Stimulated activated CD8-positive, alpha-beta memory T cell treated with anti-CD3 and anti-CD28 coated beads, Interleukin-7, amount 100 ng/mL, for 1 hour (primary cell): ENCODE data around the gene CCND2.
A peak's percentile ranks its signal among the peaks of the same experiment; 100 is the strongest.

Experiments
- DNase-seq, 2 donors: peaks; one replicate each; pipeline ENCODE4 v3.0.0-alpha.2; 2020; ENCODE audit warnings: low read depth in 2 of 2

Gene CCND2

GRCh38 chr12:4256043-4256826 lies 17.3 kb upstream of the CCND2 start:
- DNase-seq = no peak

DNA sequence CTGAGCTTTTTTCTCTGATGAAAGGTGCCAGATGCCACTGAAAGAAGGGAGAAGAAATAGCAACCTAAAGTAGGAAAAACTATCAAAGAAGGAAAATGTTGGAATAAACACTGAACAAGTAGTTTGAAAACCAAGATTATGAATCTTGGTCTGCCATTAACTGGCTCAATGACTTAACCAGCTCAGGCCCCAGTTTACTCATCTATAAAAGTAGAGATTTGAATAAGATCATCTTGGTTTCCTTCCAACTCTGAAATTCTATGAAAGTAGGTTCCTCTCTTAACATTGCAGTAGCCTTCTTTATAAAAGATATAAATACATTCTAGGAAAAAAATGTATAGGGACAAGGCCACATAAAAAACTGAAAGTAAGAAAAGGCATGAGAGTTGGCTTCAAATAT lies 16.1 kb upstream of the CCND2 start:
- no peak for DNase-seq

DNA sequence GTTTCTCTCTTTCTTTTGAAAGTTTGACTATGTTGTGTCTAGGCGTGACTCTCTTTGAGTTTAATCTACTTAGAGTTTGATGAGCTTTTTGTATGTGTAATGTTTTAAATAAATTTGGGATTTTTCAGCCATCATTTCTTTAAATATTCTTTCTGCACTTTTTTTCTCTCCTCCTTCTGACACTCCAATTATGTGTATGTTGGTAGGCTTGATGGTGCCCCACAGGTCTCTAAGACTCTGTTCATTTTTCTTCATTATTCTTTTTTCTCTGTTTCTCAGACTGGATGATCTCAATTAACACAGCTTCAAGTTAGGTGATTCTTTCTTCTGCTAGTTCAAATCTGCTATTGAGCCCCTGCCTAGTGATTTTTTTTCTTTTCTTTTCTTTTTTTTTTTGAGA lies 14.5 kb upstream of the CCND2 start:
- DNase-seq = no peak

GRCh38 chr12:4261655-4262054 lies 11.9 kb upstream of the CCND2 start:
- DNase-seq = no peak

DNA sequence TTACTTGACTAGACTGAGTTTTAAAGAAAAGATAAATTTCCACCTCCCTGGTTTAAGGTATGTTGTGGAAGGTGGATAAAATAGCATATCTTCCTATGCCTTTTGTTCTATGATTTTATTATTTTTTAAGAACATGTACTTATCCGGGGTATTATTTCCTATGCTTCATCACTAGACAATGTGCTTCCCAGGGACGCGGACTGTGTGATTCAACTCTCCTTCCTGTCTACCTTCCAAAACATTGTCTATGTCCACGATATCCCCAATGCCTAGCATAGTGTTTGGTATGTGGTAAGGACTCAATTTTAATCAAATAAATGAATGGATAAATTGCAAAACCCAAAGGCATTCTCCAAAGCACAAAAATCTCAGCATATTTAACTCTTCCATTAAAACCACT lies 8.3 kb upstream of the CCND2 start:
- no peak for DNase-seq

DNA sequence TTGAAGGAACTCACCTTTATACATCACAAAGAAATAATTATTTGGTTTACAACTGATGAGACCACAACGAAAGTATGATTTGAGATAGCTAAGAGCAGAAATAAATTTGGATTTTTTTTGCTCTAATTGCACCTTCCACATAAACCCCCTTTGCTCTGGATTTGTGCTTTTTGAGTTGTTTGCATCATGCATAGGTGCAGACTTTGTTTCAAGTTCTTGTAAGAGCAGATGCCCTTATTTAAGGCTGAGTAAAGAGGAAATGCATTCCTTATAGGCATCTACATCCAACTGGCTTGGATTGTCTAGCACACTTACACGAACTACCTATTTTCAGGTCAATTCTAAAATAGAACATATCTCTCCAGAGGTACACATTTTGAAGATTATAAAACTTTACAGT lies 6.6 kb upstream of the CCND2 start:
- no peak for DNase-seq

DNA sequence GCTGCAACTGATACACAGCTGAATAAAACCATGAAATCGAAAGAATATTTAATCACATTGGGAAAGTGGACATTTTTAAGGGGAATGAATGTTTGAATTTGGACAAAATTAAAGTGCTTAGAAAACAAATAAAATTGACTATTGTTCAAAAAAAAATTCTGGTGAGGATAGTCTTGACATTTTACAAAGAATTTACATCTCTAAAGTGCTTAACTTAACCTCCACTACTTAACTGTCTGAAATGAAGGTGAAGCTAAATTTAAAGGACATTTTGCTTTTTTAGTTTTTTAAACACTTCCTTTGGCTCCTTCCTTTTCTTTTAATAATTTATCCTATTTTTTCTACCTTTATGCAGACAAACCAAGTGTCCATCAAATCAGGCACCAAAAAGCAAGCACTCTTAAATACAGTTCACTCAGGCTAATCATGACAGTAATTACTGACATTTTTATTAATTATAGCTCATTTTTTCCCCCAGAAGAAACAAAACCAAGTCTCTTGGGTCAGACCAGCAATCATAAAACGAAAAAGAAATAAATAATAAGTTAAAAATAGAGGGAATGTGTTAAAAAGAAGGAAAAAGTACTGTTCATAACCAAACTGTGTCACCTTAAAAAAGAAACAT lies 5.7 kb upstream of the CCND2 start:
- DNase-seq = no peak

- no peak for DNase-seq
Observed at GRCh38 chr12:4268329-4269181, 5.0 kb upstream of the CCND2 start.

GRCh38 chr12:4269279-4269991 lies 4.1 kb upstream of the CCND2 start:
- peak; percentile 89 to 90 for DNase-seq

- DNase-seq = no peak
Observed at GRCh38 chr12:4270016-4270830, 3.3 kb upstream of the CCND2 start.

- DNase-seq = no peak
Observed at GRCh38 chr12:4270831-4271716, 2.5 kb upstream of the CCND2 start.

DNA sequence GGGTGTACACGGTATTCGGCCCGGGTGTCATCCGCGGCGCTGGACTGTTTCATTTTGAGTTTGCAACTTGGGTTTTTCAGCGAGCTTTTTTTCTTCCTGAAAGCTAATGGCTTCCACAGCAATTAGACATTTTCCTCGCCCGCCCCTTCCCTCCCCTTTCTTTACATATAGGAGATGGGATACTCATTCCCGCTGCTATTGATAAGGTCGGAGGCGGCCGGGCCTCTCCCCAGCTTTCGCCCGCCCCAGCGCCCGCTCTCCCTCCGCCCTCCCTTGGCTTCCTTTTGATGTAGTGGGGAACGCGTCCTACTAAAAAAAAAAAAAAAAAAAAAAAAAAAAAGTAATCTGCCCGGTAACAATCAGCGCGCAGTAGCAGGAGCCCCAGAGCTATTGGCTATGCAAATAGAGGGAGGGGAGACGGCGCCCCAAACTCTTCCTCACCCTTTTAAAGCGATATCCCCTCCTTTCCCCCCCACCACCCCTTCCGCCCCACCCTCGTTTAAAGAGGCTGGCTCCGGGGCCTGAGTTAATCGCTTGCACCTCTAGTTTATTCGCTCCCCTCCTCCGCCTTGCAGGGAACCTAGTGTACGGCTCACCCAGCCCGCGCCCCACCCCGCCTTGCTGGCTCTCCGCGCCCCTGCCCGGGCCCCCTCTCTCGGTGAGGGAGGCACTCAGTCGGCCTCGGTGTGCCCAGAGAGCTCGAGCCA lies 1.7 kb upstream of the CCND2 start:
- peak; percentile 60 to 69 for DNase-seq

- peak; percentile 53 to 55 for DNase-seq
Observed at GRCh38 chr12:4272424-4273272, 914 bp upstream of the CCND2 start.

GRCh38 chr12:4273273-4273651 lies 300 bp upstream of the CCND2 start:
- no peak for DNase-seq

DNA sequence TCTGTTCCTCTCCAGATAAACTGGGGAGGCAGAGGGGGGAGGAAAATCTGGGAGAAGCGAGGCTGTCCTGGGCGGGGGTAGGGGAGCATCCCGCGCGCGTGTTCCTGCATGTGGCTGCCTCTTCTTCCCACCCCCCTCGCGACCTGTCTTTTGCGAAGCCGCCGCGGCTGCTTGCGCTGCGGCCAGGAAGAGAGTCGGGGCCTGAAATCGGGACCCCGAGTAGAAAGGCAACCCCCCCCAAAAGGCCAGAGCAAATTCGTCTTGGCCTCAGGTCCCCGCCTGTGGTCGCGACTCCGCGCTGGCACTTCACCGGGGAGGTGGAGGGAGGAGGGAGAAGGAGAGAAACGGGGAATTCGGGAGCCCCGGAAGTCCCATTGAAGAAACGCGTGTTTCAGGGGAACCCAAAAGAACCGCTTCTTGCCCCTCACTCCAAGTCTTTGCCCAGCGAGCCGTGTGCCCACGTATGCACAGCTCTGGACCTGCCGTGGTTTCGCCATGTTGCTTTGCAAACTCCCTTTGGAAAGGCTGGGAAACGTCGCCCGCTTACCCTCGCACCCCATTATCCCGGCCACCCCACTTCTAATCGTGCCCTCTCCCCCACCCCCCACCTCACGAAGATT lies 944 bp downstream of the CCND2 start:
- DNase-seq = no peak

DNA sequence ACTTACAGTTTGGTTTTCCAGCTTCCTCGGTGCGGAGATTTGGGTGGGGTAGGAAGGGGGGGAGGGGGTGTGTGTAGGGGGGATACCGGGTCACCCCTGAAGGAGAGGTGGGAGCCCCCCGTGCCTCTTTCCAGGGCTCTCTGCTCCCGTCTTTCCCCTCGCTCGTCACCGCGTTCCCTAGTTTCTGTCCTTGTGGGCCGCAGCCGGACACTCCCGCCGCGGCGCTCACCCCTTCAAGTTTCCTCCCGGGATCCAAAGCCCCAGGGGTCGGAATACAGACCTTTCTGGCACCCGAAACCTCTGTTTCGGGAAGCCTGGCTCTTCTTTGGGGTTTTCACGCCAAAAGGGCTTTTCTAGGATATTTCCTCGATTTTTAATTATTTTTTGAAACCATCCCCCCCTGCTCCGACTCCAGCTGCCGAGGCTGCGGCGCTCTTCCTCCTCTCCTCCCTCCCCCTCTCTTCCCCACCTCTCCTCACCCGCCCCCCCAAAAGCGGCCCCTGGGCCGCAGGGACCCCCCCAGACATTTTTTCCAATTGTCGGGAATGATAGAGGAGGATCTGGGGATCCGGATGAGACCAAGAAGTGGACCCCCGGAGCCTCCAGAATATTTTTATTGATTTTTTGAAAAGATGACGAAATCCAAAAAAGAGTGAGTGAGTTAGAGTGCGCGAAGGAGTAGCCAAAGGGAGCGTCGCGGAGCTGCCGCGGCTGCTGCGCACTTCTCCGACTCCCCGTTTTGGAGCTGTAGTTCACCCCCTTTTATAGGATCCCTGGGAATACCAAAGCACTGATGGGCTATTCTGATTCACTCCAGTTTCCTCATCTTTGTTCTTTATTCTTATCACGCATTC lies 1.7 kb downstream of the CCND2 start:
- no peak for DNase-seq

DNA sequence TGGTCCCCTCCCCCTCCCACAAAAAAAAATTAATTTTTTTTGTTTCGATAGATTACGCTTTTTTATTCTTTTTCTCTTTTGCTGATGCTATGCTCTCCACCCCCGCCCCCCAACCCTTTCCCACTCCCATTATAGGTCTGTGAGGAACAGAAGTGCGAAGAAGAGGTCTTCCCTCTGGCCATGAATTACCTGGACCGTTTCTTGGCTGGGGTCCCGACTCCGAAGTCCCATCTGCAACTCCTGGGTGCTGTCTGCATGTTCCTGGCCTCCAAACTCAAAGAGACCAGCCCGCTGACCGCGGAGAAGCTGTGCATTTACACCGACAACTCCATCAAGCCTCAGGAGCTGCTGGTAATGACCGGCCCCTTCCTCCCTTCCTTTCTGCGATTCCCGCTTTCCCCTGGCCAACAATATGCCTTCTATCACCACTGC lies 2.3 kb downstream of the CCND2 start:
- no peak for DNase-seq
